Measurements from ENCODE around the gene KCNQ1. TPM values are rescaled to one million over a fixed set of nuclear protein-coding genes. Genes with fewer than 3 reads are reported as not detected.

The KCNQ1 gene
- total and polyA plus RNA-seq, 3 experiments from 2014 or later, result 2.6 to 5.7 (median 3.4) TPM

DNA sequence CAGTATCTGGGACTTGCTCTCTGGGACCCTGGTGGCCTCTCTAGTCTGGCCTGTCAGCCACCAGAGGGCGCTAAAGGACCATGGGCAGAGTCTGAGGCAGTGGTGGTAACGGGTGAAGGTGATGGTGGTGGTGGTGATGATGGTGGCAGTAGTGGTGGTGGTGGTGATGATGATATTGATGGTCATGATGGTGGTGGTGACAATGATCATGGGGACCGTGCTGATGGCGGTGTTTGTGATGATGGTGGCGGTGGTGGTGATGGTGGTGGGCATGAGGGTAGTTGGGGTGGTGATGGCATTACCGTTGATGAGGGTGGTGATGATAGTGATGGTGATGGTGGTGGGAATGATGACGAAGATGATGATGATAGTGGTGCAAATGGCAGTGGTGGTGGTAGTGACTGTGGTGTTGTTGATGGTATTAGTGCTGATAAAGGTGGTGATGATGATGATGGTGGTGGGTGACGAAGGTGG lies 16.4 kb upstream of the KCNQ1 start:
- POLR2A ChIA-PET, result no interaction called here
- Mint-ChIP-seq H3K27ac (no peak overlapping the region), H3K9me3 (no peaks in the 10 kb centered on the region), H3K4me3 (no peak overlapping the region), H3K36me3 (no peaks in the 10 kb centered on the region), H3K4me1 (no peaks in the 10 kb centered on the region), H3K27me3 (no peaks in the 10 kb centered on the region)
- no peaks in the 10 kb centered on the region for H3K4me1 ChIP-seq (ENCODE audit: insufficient read depth, low read length)
- CTCF ChIA-PET, result interaction anchor here (1.0 to 11.1 kb wide), 6 partner anchors 17 to 462 kb away, joined by 3 to 146 read pairs (median 3); no protein-coding TSS in a partner anchor
- peak; percentile 72 to 90 (median 82) for DNase-seq
- H3K27ac ChIP-seq (ENCODE audit: low read depth, low read length), result no peak overlapping the region
- no peaks in the 10 kb centered on the region for H3K27me3 ChIP-seq (ENCODE audit: insufficient read depth, low read length, poor library complexity, severe bottlenecking)
- no peaks in the 10 kb centered on the region for H3K36me3 ChIP-seq (ENCODE audit: insufficient read depth, low read length)
- H3K9me3 ChIP-seq (ENCODE audit: low read length), result no peaks in the 10 kb centered on the region
- no peak overlapping the region for H3K4me3 ChIP-seq (ENCODE audit: low read length)

DNA sequence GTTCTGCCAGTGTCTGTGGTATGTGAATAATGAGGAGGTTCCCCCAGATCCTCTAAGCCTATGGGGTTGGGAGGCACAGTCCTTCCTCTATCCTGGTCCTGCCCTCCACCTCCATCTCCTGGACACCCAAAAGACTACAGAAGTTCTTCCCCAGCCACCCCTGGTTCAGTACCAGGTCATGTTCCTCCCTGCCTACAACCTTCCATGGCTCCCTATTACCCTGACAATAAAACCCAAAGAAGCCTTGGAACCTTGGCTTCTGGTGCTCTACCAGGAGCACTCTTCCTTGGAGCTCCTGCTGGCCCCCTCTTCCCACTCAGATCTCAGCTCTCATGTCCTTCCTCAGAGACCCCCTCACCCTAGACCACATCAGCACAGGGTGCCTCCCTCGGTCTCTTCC lies 13.4 kb upstream of the KCNQ1 start:
- no peaks in the 10 kb centered on the region for H3K9me3 ChIP-seq (ENCODE audit: low read length)
- Mint-ChIP-seq H3K4me1 (no peaks in the 10 kb centered on the region), H3K4me3 (no peak overlapping the region), H3K27ac (peak overlapping the region in 1 of 8 donors; percentile 59), H3K27me3 (no peaks in the 10 kb centered on the region), H3K9me3 (no peaks in the 10 kb centered on the region), H3K36me3 (no peaks in the 10 kb centered on the region)
- peak in 1 of 5 donors; percentile 17 for DNase-seq
- H3K4me1 ChIP-seq (ENCODE audit: insufficient read depth, low read length), result no peaks in the 10 kb centered on the region
- H3K4me3 ChIP-seq (ENCODE audit: low read length), result no peak overlapping the region
- ChIA-PET POLR2A (no interaction called here), CTCF (interaction anchor here (1.3 to 4.5 kb wide), 3 partner anchors 10 to 660 kb away, joined by 4 to 31 read pairs (median 4); no protein-coding TSS in a partner anchor)
- no peak overlapping the region for H3K27ac ChIP-seq (ENCODE audit: low read depth, low read length)
- H3K27me3 ChIP-seq (ENCODE audit: insufficient read depth, low read length, poor library complexity, severe bottlenecking), result no peaks in the 10 kb centered on the region
- H3K36me3 ChIP-seq (ENCODE audit: insufficient read depth, low read length), result no peaks in the 10 kb centered on the region

DNA sequence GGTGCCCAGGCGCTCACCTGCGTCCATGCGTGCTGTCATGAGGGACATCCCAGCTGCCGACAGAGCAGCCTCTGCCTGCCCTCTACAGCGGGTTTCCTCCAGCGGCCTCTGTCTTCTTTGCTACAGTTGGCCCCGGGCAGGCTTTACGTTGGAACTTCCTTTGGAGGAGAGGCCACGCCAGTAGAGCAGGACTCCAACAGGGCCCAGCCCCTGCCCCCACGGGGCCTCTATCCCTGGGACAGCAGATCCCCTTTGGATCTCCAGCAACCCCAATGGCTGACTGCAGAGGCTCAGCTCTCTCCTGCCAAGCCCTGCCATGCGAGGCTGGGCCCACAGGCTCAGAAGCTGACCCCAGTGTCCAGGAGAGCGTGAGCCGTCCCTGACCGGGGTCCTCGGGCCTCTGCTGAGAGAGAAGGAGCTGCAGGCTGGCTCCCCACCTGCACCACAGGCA lies 12.6 kb upstream of the KCNQ1 start:
- DNase-seq, result peak in 1 of 5 donors; percentile 17

DNA sequence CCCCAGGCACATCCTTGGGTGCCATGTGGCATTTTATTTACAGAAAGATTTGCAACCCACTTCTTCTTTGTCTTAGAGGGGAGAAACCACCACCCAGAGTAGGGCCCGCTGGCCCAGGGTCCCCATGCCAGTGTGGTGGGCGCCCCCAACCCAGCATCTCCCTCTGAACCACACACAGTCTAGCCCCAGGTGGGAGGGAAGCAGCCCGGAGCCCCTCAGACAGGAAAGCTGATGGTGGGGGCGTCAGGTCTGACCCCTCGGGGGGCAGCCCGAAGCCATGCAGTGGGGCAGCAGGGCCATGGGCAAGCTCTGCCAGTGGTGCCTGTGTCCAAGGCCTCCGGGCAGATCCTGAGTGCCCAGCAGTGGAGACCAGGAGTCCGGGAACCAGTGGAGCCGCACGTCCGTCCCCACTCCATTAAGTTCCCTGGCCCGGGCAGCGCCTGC lies 12.2 kb upstream of the KCNQ1 start:
- CTCF ChIA-PET, result interaction anchor here (1.4 to 4.5 kb wide), 2 partner anchors 99 to 103 kb away, joined by 3 to 31 read pairs; no protein-coding TSS in a partner anchor
- Histone ChIP-seq H3K27me3 (ENCODE audit: insufficient read depth, low read length, poor library complexity, severe bottlenecking) (no peaks in the 10 kb centered on the region), H3K27ac (ENCODE audit: low read depth, low read length) (no peak overlapping the region), H3K9me3 (ENCODE audit: low read length) (no peaks in the 10 kb centered on the region), H3K36me3 (ENCODE audit: insufficient read depth, low read length) (no peaks in the 10 kb centered on the region), H3K4me1 (ENCODE audit: insufficient read depth, low read length) (no peaks in the 10 kb centered on the region), H3K4me3 (ENCODE audit: low read length) (no peak overlapping the region)
- Mint-ChIP-seq H3K27me3 (peaks cover 2 to 8% of the 10 kb centered on the region in 2 donors), H3K4me3 (no peak overlapping the region), H3K27ac (no peak overlapping the region), H3K4me1 (no peaks in the 10 kb centered on the region), H3K36me3 (no peaks in the 10 kb centered on the region), H3K9me3 (no peaks in the 10 kb centered on the region)
- POLR2A ChIA-PET, result no interaction called here
- DNase-seq, result peak in 1 of 5 donors; percentile 35

More for the DNA sequence above, 12.6 kb upstream of the KCNQ1 start:
- Mint-ChIP-seq H3K27me3 (peaks cover 0 to 3% of the 10 kb centered on the region in 2 donors), H3K4me3 (no peak overlapping the region), H3K9me3 (no peaks in the 10 kb centered on the region), H3K36me3 (no peaks in the 10 kb centered on the region), H3K4me1 (no peaks in the 10 kb centered on the region), H3K27ac (no peak overlapping the region)
- Histone ChIP-seq H3K4me1 (ENCODE audit: insufficient read depth, low read length) (no peaks in the 10 kb centered on the region), H3K27ac (ENCODE audit: low read depth, low read length) (no peak overlapping the region), H3K4me3 (ENCODE audit: low read length) (no peak overlapping the region), H3K36me3 (ENCODE audit: insufficient read depth, low read length) (no peaks in the 10 kb centered on the region), H3K27me3 (ENCODE audit: insufficient read depth, low read length, poor library complexity, severe bottlenecking) (no peaks in the 10 kb centered on the region), H3K9me3 (ENCODE audit: low read length) (no peaks in the 10 kb centered on the region)
- POLR2A ChIA-PET, result no interaction called here
- CTCF ChIA-PET, result interaction anchor here (1.4 to 4.5 kb wide), 2 partner anchors 100 to 103 kb away, joined by 3 to 31 read pairs; no protein-coding TSS in a partner anchor

DNA sequence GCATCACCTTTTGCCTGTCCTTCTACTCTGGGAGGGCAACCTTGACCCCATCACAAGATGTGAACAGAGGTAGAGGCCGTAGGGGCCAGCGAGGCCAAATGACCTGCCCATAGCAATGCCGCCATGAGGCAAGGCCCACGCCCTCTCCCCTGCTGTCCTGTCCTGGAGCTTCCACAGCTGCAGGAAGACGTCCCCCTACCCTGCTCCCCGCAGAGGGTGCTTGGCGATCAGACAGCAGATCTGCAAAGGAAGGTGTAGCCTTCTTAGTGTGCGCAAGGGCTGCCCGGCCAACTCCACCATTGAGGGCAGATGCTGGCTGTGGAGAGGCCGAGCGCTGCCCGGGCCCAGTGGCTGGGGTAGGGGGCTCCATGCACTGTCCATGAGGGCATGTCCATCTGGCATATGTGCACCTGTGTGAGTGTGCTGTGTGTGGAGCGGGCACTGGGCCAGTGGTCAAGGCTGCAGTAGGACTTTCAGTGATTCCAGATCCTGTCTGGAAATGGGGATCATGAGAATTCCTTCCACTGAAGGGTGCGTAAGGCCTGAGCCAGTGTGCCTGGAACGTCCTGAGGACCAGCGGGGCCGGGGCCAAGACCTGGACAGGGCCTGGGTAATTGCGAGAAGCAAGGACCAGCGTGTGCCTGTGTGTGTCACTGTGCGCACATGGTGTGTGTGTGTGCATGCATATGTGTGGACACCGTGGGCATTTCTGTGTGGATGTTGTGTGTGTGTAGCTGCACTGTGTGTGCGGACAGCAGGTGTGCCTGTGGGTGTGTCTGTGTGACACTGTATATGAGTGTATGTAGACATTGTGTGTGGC lies 11.5 kb upstream of the KCNQ1 start:
- Histone ChIP-seq H3K27ac (ENCODE audit: low read depth, low read length) (no peak overlapping the region), H3K9me3 (ENCODE audit: low read length) (no peaks in the 10 kb centered on the region), H3K36me3 (ENCODE audit: insufficient read depth, low read length) (no peaks in the 10 kb centered on the region), H3K4me1 (ENCODE audit: insufficient read depth, low read length) (no peaks in the 10 kb centered on the region), H3K4me3 (ENCODE audit: low read length) (no peak overlapping the region), H3K27me3 (ENCODE audit: insufficient read depth, low read length, poor library complexity, severe bottlenecking) (no peaks in the 10 kb centered on the region)
- no peak overlapping the region for H3K4me3 Mint-ChIP-seq
- DNase-seq, result peak in 1 of 5 donors; percentile 26
- peaks cover 4 to 11% of the 10 kb centered on the region in 2 donors for H3K27me3 Mint-ChIP-seq
- ChIA-PET POLR2A (no interaction called here), CTCF (interaction anchor here (1.4 to 4.5 kb wide), 2 partner anchors 98 to 102 kb away, joined by 3 to 31 read pairs; no protein-coding TSS in a partner anchor)
- H3K27ac Mint-ChIP-seq, result no peak overlapping the region
- H3K4me1 Mint-ChIP-seq, result no peaks in the 10 kb centered on the region
- no peaks in the 10 kb centered on the region for H3K9me3 Mint-ChIP-seq
- no peaks in the 10 kb centered on the region for H3K36me3 Mint-ChIP-seq

DNA sequence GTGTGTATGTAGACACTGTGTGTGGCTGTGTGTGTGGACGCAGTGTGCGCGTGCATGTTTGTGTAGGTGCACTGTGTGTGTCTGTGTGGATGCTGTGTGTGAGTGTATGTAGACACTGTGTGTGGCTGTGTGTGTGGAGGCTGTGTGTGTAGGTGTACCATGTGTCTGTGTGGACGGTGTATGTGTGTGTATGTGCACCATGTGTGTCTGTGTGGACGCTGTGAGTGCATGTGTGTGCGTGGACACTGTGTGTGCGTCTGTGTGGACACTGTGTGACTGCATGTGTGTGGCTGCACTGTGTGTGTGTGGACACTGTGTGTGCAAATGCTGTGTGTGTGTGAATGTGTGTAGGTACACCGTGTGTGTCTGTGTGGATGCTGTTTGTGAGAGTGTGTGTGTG lies 10.8 kb upstream of the KCNQ1 start:
- peak in 1 of 5 donors; percentile 18 for DNase-seq
- H3K4me3 ChIP-seq (ENCODE audit: low read length), result no peak overlapping the region
- no peaks in the 10 kb centered on the region for H3K36me3 ChIP-seq (ENCODE audit: insufficient read depth, low read length)
- H3K27me3 Mint-ChIP-seq, result peaks cover 4 to 11% of the 10 kb centered on the region in 2 donors
- no peaks in the 10 kb centered on the region for H3K9me3 ChIP-seq (ENCODE audit: low read length)
- no peaks in the 10 kb centered on the region for H3K4me1 Mint-ChIP-seq
- H3K4me1 ChIP-seq (ENCODE audit: insufficient read depth, low read length), result no peaks in the 10 kb centered on the region
- no peaks in the 10 kb centered on the region for H3K9me3 Mint-ChIP-seq
- ChIA-PET CTCF (interaction anchor here (4.5 kb wide), 1 partner anchor 98 kb away, joined by 31 read pairs; no protein-coding TSS in a partner anchor), POLR2A (no interaction called here)
- no peaks in the 10 kb centered on the region for H3K36me3 Mint-ChIP-seq
- H3K4me3 Mint-ChIP-seq, result no peak overlapping the region
- H3K27ac ChIP-seq (ENCODE audit: low read depth, low read length), result no peak overlapping the region
- no peak overlapping the region for H3K27ac Mint-ChIP-seq
- no peaks in the 10 kb centered on the region for H3K27me3 ChIP-seq (ENCODE audit: insufficient read depth, low read length, poor library complexity, severe bottlenecking)

DNA sequence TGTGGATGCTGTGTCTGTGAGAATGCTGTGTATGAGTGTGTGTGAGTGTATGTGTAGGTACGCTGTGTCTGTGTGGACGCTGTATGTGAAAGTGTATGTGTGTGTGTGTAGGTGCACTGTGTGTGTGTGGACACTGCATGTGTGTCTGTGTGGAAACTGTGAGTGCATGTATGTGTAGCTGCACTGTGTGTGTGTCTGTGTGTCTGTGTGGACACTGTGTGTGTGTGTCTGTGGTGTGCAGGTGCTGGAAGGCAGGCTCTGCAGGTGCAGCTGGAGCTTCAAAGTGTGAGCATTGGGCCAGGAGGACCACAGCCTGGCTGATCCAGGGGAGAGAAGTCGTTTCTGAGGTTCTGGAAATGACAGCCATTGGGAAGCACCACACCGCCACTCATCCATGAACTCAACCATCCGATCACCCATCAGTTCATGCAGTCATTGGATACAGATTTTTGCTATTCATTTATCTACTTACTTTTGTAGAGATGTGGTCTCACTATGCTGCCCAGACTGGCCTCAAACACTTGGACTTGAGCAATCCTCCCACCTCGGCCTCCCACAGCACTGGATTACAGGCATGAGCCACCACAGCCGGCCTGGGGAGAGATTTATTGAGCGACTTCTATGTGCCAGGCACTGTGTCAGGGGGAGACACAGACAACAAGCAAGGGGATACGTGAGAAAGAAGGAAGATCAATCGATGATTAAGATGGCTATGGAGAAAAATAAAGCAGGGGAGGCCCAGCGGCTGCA lies 10.1 kb upstream of the KCNQ1 start:
- Histone ChIP-seq H3K9me3 (ENCODE audit: low read length) (no peaks in the 10 kb centered on the region), H3K27ac (ENCODE audit: low read depth, low read length) (no peak overlapping the region), H3K4me1 (ENCODE audit: insufficient read depth, low read length) (no peaks in the 10 kb centered on the region), H3K36me3 (ENCODE audit: insufficient read depth, low read length) (no peaks in the 10 kb centered on the region), H3K4me3 (ENCODE audit: low read length) (no peak overlapping the region), H3K27me3 (ENCODE audit: insufficient read depth, low read length, poor library complexity, severe bottlenecking) (no peaks in the 10 kb centered on the region)
- ChIA-PET POLR2A (no interaction called here), CTCF (interaction anchor here (4.5 kb wide), 1 partner anchor 97 kb away, joined by 31 read pairs; no protein-coding TSS in a partner anchor)
- Mint-ChIP-seq H3K4me3 (no peak overlapping the region), H3K4me1 (no peaks in the 10 kb centered on the region), H3K27ac (no peak overlapping the region), H3K36me3 (no peaks in the 10 kb centered on the region), H3K9me3 (no peaks in the 10 kb centered on the region), H3K27me3 (peaks cover 4 to 11% of the 10 kb centered on the region in 2 donors)
- DNase-seq, result no peak
